A549 treated with ZK216348 at 1 μM for 4 hours (cell line): ENCODE data around the gene IL15. TPM values are rescaled to one million over a fixed set of nuclear protein-coding genes. Genes with fewer than 3 reads are reported as not detected.

Source experiments
- total RNA-seq: library from RNA; stranded (reverse); fragments of 200-300 nt; extraction: Qiagen RNA extraction; gene quantifications from 5 replicates; pipeline ENCODE4 v1.2.3, GENCODE V29; 2022; ENCODE audit warnings: low read depth

IL15 gene
- total RNA-seq: 5.9 to 16.3 TPM (median 14.6 TPM) in 5 replicates

DNA sequence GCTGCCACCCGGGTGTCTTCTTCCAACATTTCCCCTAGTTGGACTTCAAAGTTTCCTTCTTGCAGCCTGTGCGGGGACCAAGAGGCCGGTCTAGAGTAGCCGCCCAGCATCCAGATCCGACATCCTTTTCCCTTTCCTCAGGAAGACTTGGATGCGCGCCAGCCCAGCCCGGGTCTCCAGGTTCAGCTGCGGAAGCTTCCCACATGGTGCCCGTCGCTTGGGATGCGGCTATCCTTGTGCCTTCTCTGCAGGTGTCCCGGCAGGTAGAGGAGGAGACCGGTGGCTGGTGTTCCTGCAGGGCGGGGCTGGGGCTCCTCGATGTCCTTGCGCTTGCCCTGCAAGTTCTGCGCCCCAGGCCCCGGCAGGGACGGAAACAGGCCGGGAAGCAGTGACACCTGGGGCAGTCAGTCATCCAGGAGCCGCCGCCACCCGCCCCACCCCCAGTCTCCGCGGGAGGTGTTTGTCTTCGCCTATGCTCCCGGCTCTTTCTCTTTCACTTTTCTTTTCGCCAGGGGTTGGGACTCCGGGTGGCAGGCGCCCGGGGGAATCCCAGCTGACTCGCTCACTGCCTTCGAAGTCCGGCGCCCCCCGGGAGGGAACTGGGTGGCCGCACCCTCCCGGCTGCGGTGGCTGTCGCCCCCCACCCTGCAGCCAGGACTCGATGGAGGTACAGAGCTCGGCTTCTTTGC lies at the start of gene IL15:
Gene IL15 (plus strand): TSS at position 502 of the 689 bp plus-strand sequence. CDS start 82,882 bp downstream, outside the sequence.

